DMS53 treated with DMSO at 0.1 percent for 48 hours (cell line): ENCODE data around the gene MSMP.

Experiments used
- DNase-seq: peaks from one replicate; lab custom pipeline; 2025; ENCODE audit not compliant: unreplicated experiment; lab: John Stamatoyannopoulos, UW

The MSMP gene

GRCh38 chr9:35745569-35745968 lies 8.5 kb downstream of the MSMP start:
- DNase-seq: no peak

DNA sequence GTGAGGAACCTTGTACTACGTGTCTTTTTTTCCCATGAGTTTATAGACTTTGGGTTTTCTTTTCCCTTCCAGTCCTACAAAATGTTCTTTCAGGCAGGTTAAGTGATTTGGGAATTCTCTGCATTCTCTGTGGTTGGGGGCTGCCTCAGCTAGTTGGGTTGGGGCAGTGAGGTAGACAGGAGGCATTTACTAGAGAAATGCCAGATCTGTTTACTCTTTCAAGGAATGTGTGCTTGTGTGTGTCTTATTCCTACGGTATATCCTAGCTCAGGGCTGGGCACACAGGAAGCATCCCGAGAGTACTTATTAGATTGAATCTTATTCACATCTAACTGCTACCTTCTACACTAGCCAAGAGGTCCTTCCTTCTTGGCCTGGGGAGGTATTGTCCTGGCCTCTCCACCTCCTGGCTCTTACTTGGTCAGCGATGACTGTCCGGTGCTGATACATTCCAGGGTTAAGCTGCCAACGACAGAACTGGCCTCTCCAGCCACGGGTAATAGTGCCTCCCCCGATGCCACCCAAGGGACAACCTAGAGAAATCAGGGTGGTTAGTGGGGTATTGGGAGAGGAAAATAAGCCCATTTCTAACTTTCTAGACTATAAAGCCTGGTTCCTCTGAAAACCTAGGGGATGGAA lies 10.1 kb downstream of the MSMP start:
- DNase-seq: no peak

- DNase-seq: no peak
These were observed 10.6 kb downstream of the MSMP start for GRCh38 chr9:35743452-35743851.

- DNase-seq: no peak
These were observed 12.3 kb downstream of the MSMP start for GRCh38 chr9:35741740-35742139.

DNA sequence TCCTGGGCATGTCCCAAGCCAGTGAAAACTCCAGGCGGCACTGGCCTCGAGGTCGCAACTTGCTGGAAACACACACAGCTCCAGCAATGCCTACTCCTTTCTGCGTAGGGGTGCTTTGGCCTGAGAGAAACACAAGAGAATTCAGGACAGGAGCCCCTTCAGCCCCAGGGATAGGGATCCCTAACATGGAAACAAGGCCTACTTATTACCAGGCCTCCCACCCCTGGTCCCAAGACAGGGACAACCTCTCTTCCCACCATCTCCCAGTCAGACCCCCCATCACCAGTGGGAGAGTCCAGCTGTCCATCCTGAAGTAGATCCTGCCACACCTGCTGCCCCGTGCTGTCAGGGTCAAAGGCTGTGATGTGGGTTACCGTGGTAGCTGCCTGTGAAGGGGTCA lies 13.8 kb downstream of the MSMP start:
- DNase-seq: no peak

GRCh38 chr9:35738924-35739323 lies 15.2 kb downstream of the MSMP start:
- DNase-seq: no peak

DNA sequence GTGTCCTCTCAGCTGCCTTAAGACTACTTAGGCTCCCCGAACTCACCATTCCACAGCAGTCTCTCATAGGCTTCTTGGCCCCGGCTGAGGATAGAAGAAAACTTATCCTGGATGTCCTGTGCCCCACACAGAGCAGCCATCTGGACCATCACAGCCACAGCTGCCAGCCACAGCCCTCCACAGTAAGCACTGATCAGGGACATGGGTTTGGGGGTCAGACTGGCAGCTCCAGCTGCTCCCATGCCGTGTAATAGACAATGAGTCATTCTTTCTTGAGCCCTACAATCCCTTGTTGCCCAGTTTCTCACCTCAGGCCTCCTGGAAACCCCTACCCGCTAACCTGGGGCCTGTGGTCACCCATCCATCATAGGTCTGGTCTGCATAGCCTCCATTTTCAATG lies 15.9 kb downstream of the MSMP start:
- no peak for DNase-seq

GRCh38 chr9:35737143-35737542 lies 16.9 kb downstream of the MSMP start:
- no peak for DNase-seq

- peak; percentile 37 for DNase-seq
These were observed 17.9 kb downstream of the MSMP start for GRCh38 chr9:35736201-35736633.

DNA sequence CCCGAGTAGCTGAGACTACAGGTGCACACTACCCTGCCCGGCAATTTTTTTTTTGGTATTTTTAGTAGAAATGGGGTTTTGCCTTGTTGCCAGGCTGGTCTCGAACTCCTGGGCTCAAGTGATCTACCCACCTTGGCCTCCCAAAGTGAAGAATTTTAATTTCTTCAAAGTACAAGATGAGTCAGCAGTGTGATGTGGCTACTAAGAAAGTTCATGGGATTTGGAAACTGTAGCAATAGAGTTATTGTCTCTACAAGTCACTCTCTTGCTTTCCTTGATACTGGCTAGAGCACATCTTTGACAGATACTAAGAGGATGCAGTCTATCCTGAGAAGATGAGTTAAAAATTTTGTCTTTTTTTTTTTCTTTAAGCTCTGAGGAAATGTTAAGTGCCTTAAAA lies 20.0 kb downstream of the MSMP start:
- DNase-seq: no peak

DNA sequence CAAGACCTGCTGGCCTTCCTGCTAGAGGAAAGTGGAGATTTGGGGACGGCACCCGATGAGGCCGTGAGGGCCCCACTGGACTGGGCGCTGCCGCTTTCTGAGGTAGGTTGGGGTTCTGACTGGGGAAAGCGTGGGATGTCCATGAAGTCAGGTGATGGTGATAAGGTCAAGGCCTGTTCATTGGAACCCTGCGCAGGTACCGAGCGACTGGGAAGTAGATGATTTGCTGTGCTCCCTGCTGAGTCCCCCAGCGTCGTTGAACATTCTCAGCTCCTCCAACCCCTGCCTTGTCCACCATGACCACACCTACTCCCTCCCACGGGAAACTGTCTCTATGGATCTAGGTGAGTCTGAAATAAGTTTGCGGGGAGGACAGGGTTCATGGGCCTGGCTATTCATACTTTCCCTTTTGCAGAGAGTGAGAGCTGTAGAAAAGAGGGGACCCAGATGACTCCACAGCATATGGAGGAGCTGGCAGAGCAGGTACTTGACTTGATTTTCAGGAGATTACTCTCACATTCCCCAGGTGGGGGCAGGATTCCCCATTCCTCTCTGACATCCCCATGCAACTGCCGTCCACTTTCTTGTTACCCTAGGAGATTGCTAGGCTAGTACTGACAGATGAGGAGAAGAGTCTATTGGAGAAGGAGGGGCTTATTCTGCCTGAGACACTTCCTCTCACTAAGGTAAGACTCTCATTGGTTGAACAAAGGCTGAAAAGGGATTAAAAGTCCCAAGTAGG lies 21.1 kb downstream of the MSMP start:
- DNase-seq: peak; percentile 40

DNA sequence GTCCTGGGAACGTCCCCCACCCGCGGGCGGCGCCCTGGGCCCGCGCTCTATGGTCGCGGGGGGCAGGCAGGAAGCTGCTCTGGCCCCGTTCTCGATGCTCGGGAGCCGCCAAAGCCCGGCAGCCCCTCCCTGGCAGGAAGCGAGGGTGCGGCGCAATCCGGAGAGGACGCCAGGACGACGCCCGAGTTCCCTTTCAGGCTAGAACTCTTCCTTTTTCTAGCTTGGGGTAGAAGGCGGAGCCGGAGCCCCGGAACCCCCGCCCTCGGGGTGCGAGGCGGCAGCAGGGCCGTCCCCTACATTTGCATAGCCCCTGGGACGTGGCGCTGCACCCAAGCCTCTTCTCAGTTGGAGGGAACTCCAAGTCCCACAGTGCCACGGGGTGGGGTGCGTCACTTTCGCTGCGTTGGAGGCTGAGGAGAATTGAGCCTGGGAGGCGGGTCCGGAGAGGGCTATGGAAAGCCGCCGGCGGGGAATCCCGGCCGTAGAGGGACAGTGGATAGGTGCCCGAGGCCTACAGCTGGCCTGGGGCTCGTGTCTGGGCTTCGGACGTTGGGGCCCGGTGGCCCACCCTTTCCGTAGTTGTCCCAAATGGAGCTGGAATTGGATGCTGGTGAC lies 21.8 kb downstream of the MSMP start, which contains the start of the genes CREB3 and TLN1:
Gene CREB3 (plus strand): TSS at position 482 of the 615 bp plus-strand sequence. CDS start 107 bp downstream, at position 589.
Gene TLN1 (minus strand): TSS at position 11 of the 615 bp plus-strand sequence. CDS start 6,501 bp downstream, outside the sequence.
- DNase-seq: peak; percentile 89

GRCh38 chr9:35731415-35732184 lies 22.5 kb downstream of the MSMP start:
- DNase-seq: no peak

- DNase-seq: no peak
These were observed 23.6 kb downstream of the MSMP start for GRCh38 chr9:35730486-35730854.

DNA sequence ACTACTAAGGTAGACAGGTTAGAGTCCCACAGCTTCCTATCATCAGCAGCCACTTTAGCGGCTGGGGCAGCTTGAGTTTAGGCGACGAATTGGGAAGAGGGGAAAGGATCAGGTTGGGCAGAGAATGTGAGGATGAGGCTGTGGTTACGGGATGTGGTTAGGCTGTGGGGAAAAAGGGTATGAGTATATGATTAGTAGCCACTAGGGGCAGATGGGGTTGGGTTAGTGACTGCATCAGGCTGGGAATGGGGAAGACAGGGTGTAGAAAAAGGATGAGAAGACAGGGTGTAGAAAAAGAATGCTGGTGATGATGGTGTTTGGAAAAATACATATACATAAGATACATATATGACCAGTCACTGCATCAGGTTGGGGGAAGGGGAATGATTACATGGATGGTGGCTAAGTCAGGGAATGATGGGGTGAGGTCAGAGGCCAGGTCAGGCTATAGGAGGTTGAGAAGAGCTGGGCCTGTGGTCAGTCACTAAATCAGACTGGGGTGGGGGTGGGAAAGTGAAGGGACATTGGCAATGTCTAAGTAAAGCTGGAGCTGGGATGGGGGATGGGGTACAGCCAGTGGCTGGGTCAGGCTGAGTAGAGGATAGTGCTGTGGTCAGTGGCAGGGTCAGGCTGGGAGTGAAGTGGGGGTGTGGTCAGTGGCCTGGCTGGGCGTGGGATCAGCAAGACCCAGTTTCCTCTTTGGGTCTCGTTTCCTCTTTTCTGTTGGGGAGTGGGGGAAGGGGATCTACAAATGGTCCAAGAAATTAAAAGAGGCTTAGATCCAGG lies 24.2 kb downstream of the MSMP start:
- DNase-seq: no peak

- no peak for DNase-seq
These were observed 25.0 kb downstream of the MSMP start for GRCh38 chr9:35729101-35729500.

DNA sequence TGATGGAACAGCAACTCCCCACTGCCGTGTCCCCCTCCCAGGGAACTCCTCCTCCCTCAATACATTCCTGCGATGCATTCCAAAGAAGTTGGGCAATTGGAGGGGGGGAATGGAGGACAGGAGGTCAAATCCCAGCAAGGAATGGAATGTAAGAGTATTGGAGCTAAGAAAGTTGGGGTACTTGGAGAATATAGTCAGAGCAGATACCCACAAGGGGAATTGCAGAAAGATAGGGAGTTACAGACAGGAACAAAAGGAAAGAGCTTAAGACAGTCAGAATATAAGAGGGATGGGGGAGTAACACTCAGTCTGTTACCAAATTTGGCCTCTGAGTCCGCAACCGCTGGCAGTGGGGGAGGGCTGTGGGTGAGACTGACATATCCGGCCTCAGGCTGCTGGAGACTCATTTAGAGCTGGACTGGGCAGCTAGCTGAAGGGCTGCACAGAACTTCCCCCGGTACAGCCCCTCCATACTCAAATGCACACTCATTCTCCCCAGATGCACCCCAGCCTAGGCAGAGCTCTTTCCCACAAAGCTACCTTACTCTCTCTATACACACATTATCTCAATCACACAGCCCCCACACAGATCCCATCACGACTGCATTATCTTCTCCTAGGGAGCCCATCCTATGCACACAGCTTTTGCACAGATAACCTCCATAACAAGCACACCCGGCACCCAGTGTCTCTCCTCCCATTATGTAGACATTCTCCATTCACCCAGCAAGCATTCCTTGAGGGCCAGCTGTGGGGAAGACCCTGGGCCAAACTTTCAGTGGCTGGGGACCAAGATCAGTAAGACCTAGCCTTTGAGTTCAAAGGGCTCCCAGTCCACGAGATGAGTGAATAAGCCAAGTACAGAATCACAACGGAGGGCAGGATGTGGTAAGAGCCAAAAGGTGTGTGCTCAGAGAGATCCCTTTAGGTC lies 25.8 kb downstream of the MSMP start:
- no peak for DNase-seq

- DNase-seq: no peak
These were observed 26.4 kb downstream of the MSMP start for GRCh38 chr9:35727676-35728040.

- DNase-seq: no peak
These were observed 27.1 kb downstream of the MSMP start for GRCh38 chr9:35726931-35727330.

- DNase-seq: no peak
These were observed 28.7 kb downstream of the MSMP start for GRCh38 chr9:35725362-35725761.
